ENCODE results near the gene MSI2. TPM values are rescaled to one million over a fixed set of nuclear protein-coding genes. Genes with fewer than 3 reads are reported as not detected.

The MSI2 gene
- total and polyA plus RNA-seq, 9 of the 15 experiments (the other 6 are each of a cell fraction or from before 2014, with no cell fraction given), result 4.6 to 61.8 (median 42.4) TPM

GRCh38 chr17:57389473-57389872 lies 133.2 kb downstream of the MSI2 start:
- BruUV-seq (replicated peaks), result no TSS peak
- H3K27ac ChIP-seq (ENCODE audit: extremely low read depth, low read depth, low read length), result no peak overlapping the region
- no peak overlapping the region for H3K4me2 ChIP-seq (ENCODE audit: insufficient read depth, low read length)
- H3K4me3 ChIP-seq, result no peak overlapping the region
- H3K27me3 ChIP-seq (ENCODE audit: control insufficient read depth in 2 of 2, insufficient read depth in 2 of 2, low read length in 2 of 2), result no peaks in the 10 kb centered on the region
- H3K79me2 ChIP-seq (ENCODE audit: control insufficient read depth, insufficient read depth, low read length), result peaks cover 15% of the 10 kb centered on the region
- ChIA-PET POLR2A (interaction anchor here (0.6 to 1.5 kb wide), 5 partner anchors 10 to 444 kb away, joined by 3 to 6 read pairs (median 4); no protein-coding TSS in a partner anchor), CTCF (ENCODE audit: low intra/inter-chr PET ratio) (no interaction called here)
- H3K36me3 ChIP-seq (ENCODE audit: control insufficient read depth, insufficient read depth, low read length), result peaks cover 3% of the 10 kb centered on the region; the same call in 1 of the 3 replicates
- intact Hi-C loops (cut with micrococcal nuclease) (no loop called here), in situ Hi-C loops (cut with MboI) (no loop called here)
- no peak for FAIRE-seq
- peaks cover 14% of the 10 kb centered on the region for H3K9me3 ChIP-seq (replicated peaks; ENCODE audit: control insufficient read depth, insufficient read depth, low read depth, low read length)
- H3K9ac ChIP-seq (ENCODE audit: insufficient read depth in 1 of 2, low read depth in 2 of 2, low read length in 2 of 2), result no peak overlapping the region
- H4K20me1 ChIP-seq (replicated peaks; ENCODE audit: control insufficient read depth, insufficient read depth, low read length), result no peaks in the 10 kb centered on the region
- peaks cover 4 to 11% of the 10 kb centered on the region in 2 experiments for H3K4me1 ChIP-seq (replicated peaks in 1 of 2; ENCODE audit: control insufficient read depth in 2 of 2, insufficient read depth in 2 of 2, low read length in 2 of 2)
- TF ChIP-seq ATF2 (CRISPR knock-in tag; IDR thresholded peaks at IDR 0.05) (no peak), ZNF561 (CRISPR knock-in tag; conservative IDR thresholded peaks at IDR 0.05) (no peak), ZNF584 (CRISPR knock-in tag; IDR thresholded peaks at IDR 0.05; ENCODE audit: low read depth) (no peak), KDM5B (IDR thresholded peaks at IDR 0.05; ENCODE audit: insufficient replicate concordance, low read depth, low read length) (no peak), KLF1 (tag; IDR thresholded peaks at IDR 0.05) (no peak), ZKSCAN1 (IDR thresholded peaks at IDR 0.05; ENCODE audit: low read depth, low read length) (peak; percentile 94)
- WGBS (ENCODE audit: insufficient coverage, low coverage, missing lambda C conversion rate), result 46% methylated on average over 2 of the region's 2 CpGs
- no peak for ATAC-seq
- H3K9me1 ChIP-seq (ENCODE audit: control insufficient read depth, insufficient read depth, low read length), result no peaks in the 10 kb centered on the region
- H2AFZ ChIP-seq (ENCODE audit: low read depth, low read length), result no peak overlapping the region
- DNase-seq (ENCODE audit: extremely low read depth in 1 of 4, low spot score in 3 of 4), result no peak

All from K562 (cell line).